WTC11 (cell line): ENCODE measurements around the gene KRTAP12-4. TPM values are rescaled to one million over a fixed set of nuclear protein-coding genes. Genes with fewer than 3 reads are reported as not detected.

Source experiments
- ATAC-seq: fragments of 200-7000 bp; cut with Tn5 transposase; 2 replicates; pipeline ENCODE4 v1.10.0; 2021; ENCODE audit warnings: mild to moderate bottlenecking, moderate library complexity
- CTCF ChIA-PET: fragments of 300-600 bp; sonication (Branson Sonifier 250); formaldehyde crosslinking; loops from one replicate; lab custom pipeline; 2021; ENCODE audit warnings: antibody characterized with exemption; lab: Charles Lee
- POLR2A ChIA-PET: fragments of 350-600 bp; sonication (Branson Sonifier 250); formaldehyde crosslinking; loops from one replicate; lab custom pipeline; 2021; ENCODE audit warnings: antibody characterized with exemption; lab: Charles Lee
- DNase-seq: peaks from one replicate; pipeline ENCODE4 v3.0.0; 2021; ENCODE audit warnings: low spot score
- H3K27ac Mint-ChIP-seq: 2 replicates; pipeline ENCODE4 v1.8.0; 2021; ENCODE audit warnings: mixed read lengths
- H3K27me3 Mint-ChIP-seq: 2 replicates; pipeline ENCODE4 v1.8.0; 2021; ENCODE audit warnings: low read depth, mild to moderate bottlenecking, moderate library complexity, mixed read lengths
- H3K36me3 Mint-ChIP-seq: 2 replicates; pipeline ENCODE4 v1.8.0; 2021; ENCODE audit warnings: mixed read lengths
- H3K4me1 Mint-ChIP-seq: 2 replicates; pipeline ENCODE4 v1.8.0; 2022; ENCODE audit warnings: mixed read lengths
- H3K4me3 Mint-ChIP-seq: 2 replicates; pipeline ENCODE4 v1.8.0; 2021; ENCODE audit warnings: mild to moderate bottlenecking, moderate library complexity, mixed read lengths
- H3K9me3 Mint-ChIP-seq: 2 replicates; pipeline ENCODE4 v1.8.0; 2021; ENCODE audit warnings: mixed read lengths
- ARID4B ChIP-seq: sonication (generic); formaldehyde crosslinking; IDR thresholded peaks from 2 replicates; pipeline ENCODE4 v1.8.0; 2023; ENCODE audit warnings: missing genetic modification reagents, mild to moderate bottlenecking, borderline replicate concordance
- CDX4 ChIP-seq: fragments of 250-450 bp; sonication (Bioruptor Pico); IDR thresholded peaks from 2 replicates; pipeline ENCODE4 v1.9.0; 2021; ENCODE audit warnings: moderate library complexity, mild to moderate bottlenecking, inconsistent platforms, borderline replicate concordance
- ELF4 ChIP-seq: sonication (generic); formaldehyde crosslinking; IDR thresholded peaks from 2 replicates; pipeline ENCODE4 v1.8.1; 2022; ENCODE audit warnings: low read depth, mild to moderate bottlenecking, moderate library complexity, missing genetic modification reagents
- FOXP4 ChIP-seq: sonication (generic); formaldehyde crosslinking; IDR thresholded peaks from 2 replicates; pipeline ENCODE4 v1.8.0; 2022; ENCODE audit warnings: mild to moderate bottlenecking, missing genetic modification reagents
- MXD4 ChIP-seq: fragments of 250-450 bp; sonication (Bioruptor Pico); IDR thresholded peaks from 2 replicates; pipeline ENCODE4 v1.8.0; 2021; ENCODE audit warnings: mild to moderate bottlenecking, moderate library complexity, borderline replicate concordance
- NFATC4 ChIP-seq: fragments of 250-450 bp; sonication (Bioruptor Pico); IDR thresholded peaks from 2 replicates; pipeline ENCODE4 v1.9.0; 2021; ENCODE audit warnings: mild to moderate bottlenecking
- RELA ChIP-seq: sonication (generic); formaldehyde crosslinking; IDR thresholded peaks from 2 replicates; pipeline ENCODE4 v1.8.1; 2022; ENCODE audit warnings: missing genetic modification reagents, mild to moderate bottlenecking, borderline replicate concordance
- SMAD3 ChIP-seq: sonication (generic); formaldehyde crosslinking; IDR thresholded peaks from 2 replicates; pipeline ENCODE4 v1.8.0; 2022; ENCODE audit warnings: missing genetic modification reagents, mild to moderate bottlenecking, borderline replicate concordance
- STAT6 ChIP-seq: sonication (generic); formaldehyde crosslinking; conservative IDR thresholded peaks from 2 replicates; pipeline ENCODE4 v1.8.1; 2023; ENCODE audit warnings: mild to moderate bottlenecking, low read depth, missing genetic modification reagents, moderate library complexity
- TEAD1 ChIP-seq: sonication (generic); formaldehyde crosslinking; IDR thresholded peaks from 2 replicates; pipeline ENCODE4 v1.8.0; 2022; ENCODE audit warnings: mild to moderate bottlenecking, missing genetic modification reagents
- ZMAT4 ChIP-seq: fragments of 250-450 bp; sonication (Bioruptor Pico); IDR thresholded peaks from 2 replicates; pipeline ENCODE4 v1.9.0; 2021; ENCODE audit warnings: mild to moderate bottlenecking
- ZNF138 ChIP-seq: sonication (generic); formaldehyde crosslinking; conservative IDR thresholded peaks from 2 replicates; pipeline ENCODE4 v1.8.1; 2022; ENCODE audit warnings: mild to moderate bottlenecking, moderate library complexity, missing genetic modification reagents
- ZNF219 ChIP-seq: sonication (generic); formaldehyde crosslinking; IDR thresholded peaks from 2 replicates; pipeline ENCODE4 v1.8.0; 2023; ENCODE audit warnings: missing genetic modification reagents, mild to moderate bottlenecking, borderline replicate concordance
- ZNF317 ChIP-seq: sonication (generic); formaldehyde crosslinking; IDR thresholded peaks from 2 replicates; pipeline ENCODE4 v1.8.1; 2023; ENCODE audit warnings: low read depth, mild to moderate bottlenecking, moderate library complexity, missing genetic modification reagents, borderline replicate concordance
- ZNF423 ChIP-seq: fragments of 250-450 bp; sonication (Bioruptor Pico); IDR thresholded peaks from 2 replicates; pipeline ENCODE4 v2.1.2; 2022; ENCODE audit warnings: mild to moderate bottlenecking, moderate library complexity
- total RNA-seq: library from RNA; stranded (reverse); gene quantifications from 3 replicates; pipeline ENCODE4 v1.2.3, GENCODE V29; 2021
- TF ChIP-seq, protein P1 (sequence below): sonication (generic); formaldehyde crosslinking; IDR thresholded peaks from 2 replicates; pipeline ENCODE4 v1.8.1; 2022; ENCODE audit warnings: low read depth, mild to moderate bottlenecking, moderate library complexity, missing genetic modification reagents, borderline replicate concordance
- TF ChIP-seq, protein P2 (sequence below): sonication (generic); formaldehyde crosslinking; IDR thresholded peaks from 2 replicates; pipeline ENCODE4 v1.8.0; 2022; ENCODE audit warnings: missing genetic modification reagents
- TF ChIP-seq, protein P3 (sequence below): sonication (generic); formaldehyde crosslinking; IDR thresholded peaks from 2 replicates; pipeline ENCODE4 v1.8.1; 2022; ENCODE audit warnings: mild to moderate bottlenecking, moderate library complexity, missing genetic modification reagents

The KRTAP12-4 gene
- total RNA-seq, 1 experiment from 2014 or later = not detected

DNA sequence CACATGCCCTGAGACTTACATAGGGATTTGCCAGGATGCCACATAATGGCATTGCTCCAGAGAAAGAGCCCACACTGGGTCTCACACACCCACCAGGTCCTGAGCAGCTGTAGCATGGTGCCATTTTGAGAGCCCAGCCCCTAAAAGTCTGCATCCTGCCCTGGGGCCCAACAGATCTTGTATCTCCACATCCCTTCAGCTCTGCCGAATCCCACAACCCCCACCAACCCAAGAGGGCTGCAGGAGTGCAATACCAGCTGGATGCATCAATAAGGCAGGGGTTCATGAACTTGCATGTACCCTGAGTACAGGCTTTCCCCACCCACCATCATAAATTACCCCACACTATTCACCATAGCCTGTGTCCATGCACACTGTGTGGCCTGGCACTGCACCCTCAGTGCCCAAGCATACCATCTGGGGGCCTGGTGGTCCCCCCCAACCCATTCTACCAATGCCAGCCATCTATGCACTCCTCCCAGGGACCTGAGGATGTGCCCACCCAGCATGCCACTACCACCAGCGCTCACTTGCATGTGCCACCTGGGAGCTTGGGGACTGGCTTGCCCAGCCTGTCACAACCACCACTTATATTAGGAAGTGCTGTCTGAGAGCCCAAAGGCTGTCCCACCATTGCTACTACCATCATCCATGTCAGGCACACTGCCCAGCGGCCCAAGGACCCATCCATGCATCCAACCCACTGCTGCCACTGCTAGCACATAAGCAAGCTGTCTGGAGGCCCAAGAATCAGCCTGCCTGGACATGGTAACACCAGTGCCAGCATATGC is 16.4 kb upstream of the KRTAP12-4 start (continued):
- TF ChIP-seq MXD4 = no peak
- TF ChIP-seq ZNF317 (CRISPR knock-in tag) = no peak
- TF ChIP-seq, all 79 proteins: peak for 0

DNA sequence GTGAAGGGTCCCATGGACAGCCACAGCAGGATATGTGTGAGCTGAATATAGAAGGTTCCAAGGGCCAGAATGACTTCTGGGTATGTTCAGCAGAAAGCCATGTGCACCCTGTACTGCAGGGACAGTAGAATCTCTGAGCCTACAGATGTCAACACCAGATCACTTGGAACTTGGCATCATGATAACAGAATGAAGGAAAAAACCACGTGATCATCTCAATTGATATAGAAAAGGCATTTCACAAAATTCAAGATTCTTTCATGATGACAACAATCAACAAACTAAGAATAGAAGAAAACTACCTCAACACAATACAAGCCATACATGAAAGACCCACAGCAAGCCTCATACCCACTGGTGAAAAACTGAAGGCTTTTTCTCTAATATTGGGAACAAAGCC is 13.2 kb upstream of the KRTAP12-4 start:
- POLR2A ChIA-PET = interaction anchor here (0.5 kb wide), 1 partner anchor 21 kb away, joined by 3 read pairs; the partner anchor contains the start of gene KRTAP10-11
- peaks cover 43% of the 10 kb centered on the region for H3K36me3 Mint-ChIP-seq
- H3K4me1 Mint-ChIP-seq = peaks cover under 1% of the 10 kb centered on the region; the same call in 1 of the 2 replicates
- no peak overlapping the region for H3K27ac Mint-ChIP-seq
- peaks cover 40% of the 10 kb centered on the region for H3K9me3 Mint-ChIP-seq
- DNase-seq (no peak), ATAC-seq (no peak)
- peaks cover 2% of the 10 kb centered on the region; the same call in 1 of the 2 replicates for H3K27me3 Mint-ChIP-seq
- H3K4me3 Mint-ChIP-seq = no peak overlapping the region
- TF ChIP-seq ZNF423 (CRISPR knock-in tag) = no peak
- TF ChIP-seq STAT6 (CRISPR knock-in tag) = no peak
- no peak for TF ChIP-seq ZNF138 (CRISPR knock-in tag)
- TF ChIP-seq, protein P1, sequence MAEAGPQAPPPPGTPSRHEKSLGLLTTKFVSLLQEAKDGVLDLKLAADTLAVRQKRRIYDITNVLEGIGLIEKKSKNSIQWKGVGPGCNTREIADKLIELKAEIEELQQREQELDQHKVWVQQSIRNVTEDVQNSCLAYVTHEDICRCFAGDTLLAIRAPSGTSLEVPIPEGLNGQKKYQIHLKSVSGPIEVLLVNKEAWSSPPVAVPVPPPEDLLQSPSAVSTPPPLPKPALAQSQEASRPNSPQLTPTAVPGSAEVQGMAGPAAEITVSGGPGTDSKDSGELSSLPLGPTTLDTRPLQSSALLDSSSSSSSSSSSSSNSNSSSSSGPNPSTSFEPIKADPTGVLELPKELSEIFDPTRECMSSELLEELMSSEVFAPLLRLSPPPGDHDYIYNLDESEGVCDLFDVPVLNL (CRISPR knock-in tag) = no peak
- no peak for TF ChIP-seq TEAD1
- no peak for TF ChIP-seq CDX4 (CRISPR knock-in tag)
- TF ChIP-seq ELF4 = no peak
- TF ChIP-seq ZMAT4 (CRISPR knock-in tag) = no peak
- TF ChIP-seq ARID4B (CRISPR knock-in tag) = no peak
- no peak for TF ChIP-seq SMAD3
- TF ChIP-seq, protein P2, sequence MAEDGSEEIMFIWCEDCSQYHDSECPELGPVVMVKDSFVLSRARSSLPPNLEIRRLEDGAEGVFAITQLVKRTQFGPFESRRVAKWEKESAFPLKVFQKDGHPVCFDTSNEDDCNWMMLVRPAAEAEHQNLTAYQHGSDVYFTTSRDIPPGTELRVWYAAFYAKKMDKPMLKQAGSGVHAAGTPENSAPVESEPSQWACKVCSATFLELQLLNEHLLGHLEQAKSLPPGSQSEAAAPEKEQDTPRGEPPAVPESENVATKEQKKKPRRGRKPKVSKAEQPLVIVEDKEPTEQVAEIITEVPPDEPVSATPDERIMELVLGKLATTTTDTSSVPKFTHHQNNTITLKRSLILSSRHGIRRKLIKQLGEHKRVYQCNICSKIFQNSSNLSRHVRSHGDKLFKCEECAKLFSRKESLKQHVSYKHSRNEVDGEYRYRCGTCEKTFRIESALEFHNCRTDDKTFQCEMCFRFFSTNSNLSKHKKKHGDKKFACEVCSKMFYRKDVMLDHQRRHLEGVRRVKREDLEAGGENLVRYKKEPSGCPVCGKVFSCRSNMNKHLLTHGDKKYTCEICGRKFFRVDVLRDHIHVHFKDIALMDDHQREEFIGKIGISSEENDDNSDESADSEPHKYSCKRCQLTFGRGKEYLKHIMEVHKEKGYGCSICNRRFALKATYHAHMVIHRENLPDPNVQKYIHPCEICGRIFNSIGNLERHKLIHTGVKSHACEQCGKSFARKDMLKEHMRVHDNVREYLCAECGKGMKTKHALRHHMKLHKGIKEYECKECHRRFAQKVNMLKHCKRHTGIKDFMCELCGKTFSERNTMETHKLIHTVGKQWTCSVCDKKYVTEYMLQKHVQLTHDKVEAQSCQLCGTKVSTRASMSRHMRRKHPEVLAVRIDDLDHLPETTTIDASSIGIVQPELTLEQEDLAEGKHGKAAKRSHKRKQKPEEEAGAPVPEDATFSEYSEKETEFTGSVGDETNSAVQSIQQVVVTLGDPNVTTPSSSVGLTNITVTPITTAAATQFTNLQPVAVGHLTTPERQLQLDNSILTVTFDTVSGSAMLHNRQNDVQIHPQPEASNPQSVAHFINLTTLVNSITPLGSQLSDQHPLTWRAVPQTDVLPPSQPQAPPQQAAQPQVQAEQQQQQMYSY (CRISPR knock-in tag) = no peak
- no peak for TF ChIP-seq FOXP4 (CRISPR knock-in tag)
- TF ChIP-seq RELA (CRISPR knock-in tag) = no peak
- TF ChIP-seq ZNF219 (CRISPR knock-in tag) = no peak
- TF ChIP-seq, protein P3, sequence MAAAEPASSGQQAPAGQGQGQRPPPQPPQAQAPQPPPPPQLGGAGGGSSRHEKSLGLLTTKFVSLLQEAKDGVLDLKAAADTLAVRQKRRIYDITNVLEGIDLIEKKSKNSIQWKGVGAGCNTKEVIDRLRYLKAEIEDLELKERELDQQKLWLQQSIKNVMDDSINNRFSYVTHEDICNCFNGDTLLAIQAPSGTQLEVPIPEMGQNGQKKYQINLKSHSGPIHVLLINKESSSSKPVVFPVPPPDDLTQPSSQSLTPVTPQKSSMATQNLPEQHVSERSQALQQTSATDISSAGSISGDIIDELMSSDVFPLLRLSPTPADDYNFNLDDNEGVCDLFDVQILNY (CRISPR knock-in tag) = no peak
- no peak for TF ChIP-seq NFATC4
- CTCF ChIA-PET = no interaction called here
